Cerebellar cortex (tissue), 1 donor: ENCODE measurements around the gene CCS.
"Not testable (repeated sequence)": the region's sequence is repeated elsewhere in the genome, so short reads cannot be mapped to it uniquely, and the experiment has no call there.

ENCODE experiments used
- DNase-seq: peaks from one replicate; pipeline ENCODE4 v3.0.0-alpha.2; 2015; ENCODE audit warnings: low spot score

The CCS gene

GRCh38 chr11:66592457-66593302, at the start of gene CCS, which contains the start of gene CCDC87:
TSS of gene CCS (plus strand) at chr11:66593185. CDS start at chr11:66593262, 77 bp downstream.
TSS of gene CCDC87 (minus strand) at chr11:66593063. CDS start at chr11:66593015, 48 bp downstream.
- peak; percentile 95 for DNase-seq

GRCh38 chr11:66543263-66544107, 49.5 kb upstream of the CCS start:
- peak; percentile 33 for DNase-seq

GRCh38 chr11:66544952-66545351, 48.0 kb upstream of the CCS start:
- DNase-seq: not testable (repeated sequence)

- peak; percentile 97 for DNase-seq
Measured at GRCh38 chr11:66545701-66546367, 47.2 kb upstream of the CCS start, which contains the start of gene ZDHHC24. TSS of gene ZDHHC24 (minus strand) at chr11:66546048. CDS start at chr11:66546003, 45 bp downstream.

- DNase-seq: peak; percentile 77
Measured at GRCh38 chr11:66546368-66546965, 46.5 kb upstream of the CCS start, which contains the start of gene ACTN3. TSS of gene ACTN3 (plus strand) at chr11:66546903. CDS start at chr11:66546938, 35 bp downstream.

- no peak for DNase-seq
Measured at GRCh38 chr11:66546966-66547661, 45.9 kb upstream of the CCS start.

GRCh38 chr11:66547662-66548009, 45.3 kb upstream of the CCS start:
- no peak for DNase-seq

GRCh38 chr11:66548041-66548440, 44.9 kb upstream of the CCS start:
- no peak for DNase-seq

GRCh38 chr11:66548774-66549630, 44.0 kb upstream of the CCS start:
- no peak for DNase-seq

- DNase-seq: no peak
Measured at GRCh38 chr11:66549696-66550095, 43.3 kb upstream of the CCS start.

- no peak for DNase-seq
Measured at GRCh38 chr11:66550887-66551286, 42.1 kb upstream of the CCS start.

- no peak for DNase-seq
Measured at GRCh38 chr11:66554602-66555001, 38.4 kb upstream of the CCS start.

- no peak for DNase-seq
Measured at GRCh38 chr11:66555416-66555815, 37.6 kb upstream of the CCS start.

- DNase-seq: no peak
Measured at GRCh38 chr11:66556086-66556485, 36.9 kb upstream of the CCS start.

- no peak for DNase-seq
Measured at GRCh38 chr11:66557733-66558326, 35.2 kb upstream of the CCS start.

GRCh38 chr11:66559142-66559865, 33.7 kb upstream of the CCS start:
- DNase-seq: peak; percentile 59

- DNase-seq: no peak
Measured at GRCh38 chr11:66559866-66560676, 32.9 kb upstream of the CCS start.
